A673 (cell line): ENCODE results near the gene FHDC1. TPM values are rescaled to one million over a fixed set of nuclear protein-coding genes. Genes with fewer than 3 reads are reported as not detected.

ENCODE experiments used
- BruUV-seq: library from RNA; stranded (reverse); fragments of 400-500 nt; replicated peaks from 2 replicates; lab custom pipeline; 2021; lab: Mats Ljungman, UMichigan
- CTCF ChIA-PET: fragments of 300-600 bp; sonication (Branson Sonifier 250); formaldehyde crosslinking; loops from one replicate; lab custom pipeline; 2022; ENCODE audit warnings: antibody characterized with exemption; lab: Charles Lee
- POLR2A ChIA-PET: fragments of 300-600 bp; sonication (Branson Sonifier 250); formaldehyde crosslinking; loops from one replicate; lab custom pipeline; 2022; ENCODE audit warnings: antibody characterized with exemption; ENCODE audit not compliant: low non-redundant PET; lab: Charles Lee
- DNase-seq: peaks from one replicate; pipeline ENCODE4 v3.0.0-alpha.2; 2015; ENCODE audit warnings: low spot score
- H3K27ac ChIP-seq: fragments of 200-600 bp; sonication (generic); 2 replicates; pipeline ENCODE4 v1.5.1; 2016; ENCODE audit warnings: mixed run types, low read depth, mild to moderate bottlenecking, mixed read lengths, antibody characterized with exemption, low read length; ENCODE audit not compliant: poor library complexity, severe bottlenecking
- H3K27me3 ChIP-seq: fragments of 200-600 bp; sonication (generic); replicated peaks from 2 replicates; pipeline ENCODE4 v1.6.1; 2017; ENCODE audit warnings: mixed run types, low read depth, mild to moderate bottlenecking, mixed read lengths, antibody characterized with exemption, low read length; ENCODE audit not compliant: insufficient read depth, poor library complexity
- H3K36me3 ChIP-seq: fragments of 200-600 bp; sonication (generic); 2 replicates; pipeline ENCODE4 v1.6.1; 2016; ENCODE audit warnings: mixed run types, mild to moderate bottlenecking, mixed read lengths, antibody characterized with exemption, low read length; ENCODE audit not compliant: insufficient read depth, poor library complexity, severe bottlenecking
- H3K4me1 ChIP-seq: fragments of 200-600 bp; sonication (generic); 2 replicates; pipeline ENCODE4 v1.6.1; 2017; ENCODE audit warnings: mixed run types, mild to moderate bottlenecking, mixed read lengths, antibody characterized with exemption, low read length; ENCODE audit not compliant: insufficient read depth, poor library complexity, severe bottlenecking
- H3K4me3 ChIP-seq: fragments of 200-600 bp; sonication (generic); 2 replicates; pipeline ENCODE4 v1.5.1; 2016; ENCODE audit warnings: low read depth, mixed run types, mild to moderate bottlenecking, mixed read lengths, low read length; ENCODE audit not compliant: poor library complexity, severe bottlenecking
- H3K9me3 ChIP-seq: fragments of 200-600 bp; sonication (generic); 2 replicates; pipeline ENCODE4 v1.6.1; 2016; ENCODE audit warnings: mixed run types, low read depth, mild to moderate bottlenecking, mixed read lengths, antibody characterized with exemption, low read length; ENCODE audit not compliant: poor library complexity, severe bottlenecking
- EZH2 ChIP-seq: fragments of 200-600 bp; sonication (generic); IDR thresholded peaks from 2 replicates; pipeline ENCODE4 v1.6.1; 2017; ENCODE audit warnings: borderline replicate concordance, low read depth, mild to moderate bottlenecking, mixed read lengths, antibody characterized with exemption, low read length; ENCODE audit not compliant: poor library complexity, severe bottlenecking
- intact Hi-C: fragments of 100-400 bp; cut with micrococcal nuclease; formaldehyde crosslinking; loops from one replicate; pipeline ENCODE4 v1.10.0; 2022; ENCODE audit not compliant: unreplicated experiment
- total RNA-seq: library from RNA; stranded (reverse); gene quantifications from 2 replicates; pipeline ENCODE4 v1.2.3, GENCODE V29; 2021
- TF ChIP-seq, protein P1 (sequence below): fragments of 300-800, 200-600 bp; sonication (generic); conservative IDR thresholded peaks from 2 replicates; pipeline ENCODE4 v1.5.1; 2017; ENCODE audit warnings: low read depth, mild to moderate bottlenecking, antibody characterized with exemption, low read length, moderate library complexity, mixed read lengths

Gene FHDC1
- total RNA-seq, 1 experiment from 2014 or later, result 0.26 TPM

DNA sequence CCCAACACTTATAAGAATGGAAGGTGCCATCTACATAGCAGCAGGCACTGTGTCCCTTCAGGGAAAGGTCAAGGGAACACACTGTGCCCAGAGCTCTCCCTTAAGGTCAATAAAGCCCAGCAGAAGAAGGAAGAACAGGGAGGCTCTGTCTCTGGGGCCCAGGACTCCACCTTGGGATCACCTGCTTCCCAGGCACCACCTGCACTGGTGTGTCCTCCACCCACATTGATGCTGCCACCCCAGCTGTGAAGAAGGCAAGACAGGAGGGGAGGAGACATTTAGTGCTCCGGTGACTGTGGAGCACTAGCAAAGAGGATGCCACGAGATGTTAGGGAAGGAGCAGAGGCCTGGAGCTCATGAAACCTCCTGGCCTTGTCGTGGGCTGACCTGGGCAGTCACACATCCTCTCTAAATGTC lies 53.4 kb downstream of the FHDC1 start:
- Histone ChIP-seq H3K4me3 (no peak overlapping the region), H3K9me3 (no peaks in the 10 kb centered on the region), H3K27me3 (no peaks in the 10 kb centered on the region), H3K27ac (no peak overlapping the region), H3K36me3 (no peaks in the 10 kb centered on the region), H3K4me1 (no peaks in the 10 kb centered on the region)
- intact Hi-C loops, result no loop called here
- CTCF ChIA-PET, result no interaction called here
- TF ChIP-seq EZH2, result no peak
- TF ChIP-seq, protein P1, sequence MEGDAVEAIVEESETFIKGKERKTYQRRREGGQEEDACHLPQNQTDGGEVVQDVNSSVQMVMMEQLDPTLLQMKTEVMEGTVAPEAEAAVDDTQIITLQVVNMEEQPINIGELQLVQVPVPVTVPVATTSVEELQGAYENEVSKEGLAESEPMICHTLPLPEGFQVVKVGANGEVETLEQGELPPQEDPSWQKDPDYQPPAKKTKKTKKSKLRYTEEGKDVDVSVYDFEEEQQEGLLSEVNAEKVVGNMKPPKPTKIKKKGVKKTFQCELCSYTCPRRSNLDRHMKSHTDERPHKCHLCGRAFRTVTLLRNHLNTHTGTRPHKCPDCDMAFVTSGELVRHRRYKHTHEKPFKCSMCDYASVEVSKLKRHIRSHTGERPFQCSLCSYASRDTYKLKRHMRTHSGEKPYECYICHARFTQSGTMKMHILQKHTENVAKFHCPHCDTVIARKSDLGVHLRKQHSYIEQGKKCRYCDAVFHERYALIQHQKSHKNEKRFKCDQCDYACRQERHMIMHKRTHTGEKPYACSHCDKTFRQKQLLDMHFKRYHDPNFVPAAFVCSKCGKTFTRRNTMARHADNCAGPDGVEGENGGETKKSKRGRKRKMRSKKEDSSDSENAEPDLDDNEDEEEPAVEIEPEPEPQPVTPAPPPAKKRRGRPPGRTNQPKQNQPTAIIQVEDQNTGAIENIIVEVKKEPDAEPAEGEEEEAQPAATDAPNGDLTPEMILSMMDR, result no peak
- DNase-seq, result no peak
- BruUV-seq, result no TSS peak
- POLR2A ChIA-PET, result no interaction called here

DNA sequence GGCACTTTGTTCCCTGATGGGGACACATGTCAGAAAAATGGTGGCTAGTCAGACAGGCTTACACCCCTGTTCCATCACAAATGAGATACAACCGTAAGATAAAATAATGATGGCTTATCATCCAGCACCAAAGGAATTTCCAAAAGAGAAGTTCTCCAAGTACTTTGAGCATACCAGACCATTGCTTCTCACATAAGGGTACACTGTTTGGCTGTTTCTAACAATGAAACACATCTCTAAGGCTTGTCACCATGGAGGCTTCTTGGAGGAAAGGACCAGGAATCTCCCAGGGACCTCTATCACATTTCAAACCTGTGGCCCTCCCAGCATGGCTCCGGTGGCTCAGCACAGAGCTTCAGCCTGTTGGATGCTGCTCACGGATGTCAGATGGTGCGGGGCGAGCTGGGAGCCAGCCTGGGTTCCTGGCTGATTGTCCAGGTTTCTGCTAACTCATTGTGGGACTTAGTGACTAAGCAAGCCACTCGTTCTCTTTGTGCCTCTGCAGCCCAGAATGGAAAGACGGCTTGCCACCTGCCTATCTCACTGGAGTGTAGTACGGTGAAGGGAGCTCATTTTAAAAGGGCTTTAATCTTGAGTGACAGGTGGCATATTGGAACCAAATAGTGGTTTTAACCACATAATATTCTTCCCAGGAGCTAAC lies 54.5 kb downstream of the FHDC1 start:
- Histone ChIP-seq H3K4me1 (no peaks in the 10 kb centered on the region), H3K9me3 (no peaks in the 10 kb centered on the region), H3K4me3 (no peak overlapping the region), H3K36me3 (no peaks in the 10 kb centered on the region), H3K27me3 (no peaks in the 10 kb centered on the region), H3K27ac (no peak overlapping the region)
- no peak for TF ChIP-seq EZH2
- TF ChIP-seq, protein P1, result no peak
- intact Hi-C loops, result no loop called here
- POLR2A ChIA-PET, result no interaction called here
- no TSS peak for BruUV-seq
- CTCF ChIA-PET, result no interaction called here
- no peak for DNase-seq

DNA sequence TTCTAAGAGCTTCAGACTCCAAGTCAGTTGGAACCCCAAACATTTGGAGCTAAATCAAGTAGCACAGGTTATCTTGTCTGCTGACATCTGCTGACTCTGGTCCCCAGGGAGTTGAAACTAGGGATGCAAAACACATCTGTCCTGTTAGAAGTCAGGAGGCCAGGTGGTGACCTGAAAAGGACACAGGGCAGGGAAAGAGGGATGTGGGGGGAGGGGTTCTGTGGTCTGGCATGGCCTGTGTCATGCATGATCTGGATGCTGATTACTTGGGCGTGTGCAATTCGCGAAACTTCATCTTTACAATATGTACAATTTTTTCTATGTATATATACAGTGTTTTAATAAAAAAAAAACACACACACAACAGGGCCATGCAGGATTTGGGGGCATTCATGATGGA lies 55.3 kb downstream of the FHDC1 start:
- ChIA-PET CTCF (no interaction called here), POLR2A (no interaction called here)
- intact Hi-C loops, result no loop called here
- Histone ChIP-seq H3K4me1 (peaks cover 3% of the 10 kb centered on the region), H3K9me3 (no peaks in the 10 kb centered on the region), H3K27me3 (no peaks in the 10 kb centered on the region), H3K4me3 (no peak overlapping the region), H3K36me3 (no peaks in the 10 kb centered on the region), H3K27ac (no peak overlapping the region)
- no peak for DNase-seq
- BruUV-seq, result no TSS peak
- TF ChIP-seq, protein P1, result no peak
- TF ChIP-seq EZH2, result no peak
